ENCODE results near the gene YJU2. TPM values are rescaled to one million over a fixed set of nuclear protein-coding genes. Genes with fewer than 3 reads are reported as not detected.

YJU2 gene
- total and polyA plus RNA-seq, 9 donors, result 18.4 to 33.1 (median 21.5) TPM

DNA sequence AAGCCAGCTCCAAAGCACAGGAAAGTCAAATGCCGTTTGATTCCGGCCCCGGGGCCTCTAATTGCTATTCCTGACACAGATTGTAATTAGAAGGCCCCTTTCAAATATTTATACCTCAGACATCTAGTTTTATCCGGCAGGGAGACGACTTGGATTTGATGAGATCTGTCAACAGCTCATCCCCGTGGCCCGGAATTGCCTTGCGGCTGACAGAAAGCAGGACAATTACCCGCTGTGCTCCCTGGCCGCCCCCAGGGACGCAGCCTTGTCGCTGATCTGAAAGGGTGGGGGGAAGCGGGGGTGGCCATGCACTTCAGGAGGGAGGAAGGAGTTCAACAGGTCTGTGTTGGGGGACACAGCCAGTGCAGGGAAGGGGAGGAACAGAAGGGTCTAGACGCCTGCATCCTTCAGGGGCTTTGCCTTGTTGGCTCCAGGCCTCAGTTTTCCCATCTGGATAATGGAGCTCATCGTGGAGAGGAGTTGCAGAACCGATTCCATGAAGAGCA is 30.4 kb downstream of the YJU2 start:
- TF ChIP-seq EP300 (IDR thresholded peaks at IDR 0.05) (no peak), POLR2A (IDR thresholded peaks at IDR 0.05) (no peak)
- TF ChIP-seq, protein P1, sequence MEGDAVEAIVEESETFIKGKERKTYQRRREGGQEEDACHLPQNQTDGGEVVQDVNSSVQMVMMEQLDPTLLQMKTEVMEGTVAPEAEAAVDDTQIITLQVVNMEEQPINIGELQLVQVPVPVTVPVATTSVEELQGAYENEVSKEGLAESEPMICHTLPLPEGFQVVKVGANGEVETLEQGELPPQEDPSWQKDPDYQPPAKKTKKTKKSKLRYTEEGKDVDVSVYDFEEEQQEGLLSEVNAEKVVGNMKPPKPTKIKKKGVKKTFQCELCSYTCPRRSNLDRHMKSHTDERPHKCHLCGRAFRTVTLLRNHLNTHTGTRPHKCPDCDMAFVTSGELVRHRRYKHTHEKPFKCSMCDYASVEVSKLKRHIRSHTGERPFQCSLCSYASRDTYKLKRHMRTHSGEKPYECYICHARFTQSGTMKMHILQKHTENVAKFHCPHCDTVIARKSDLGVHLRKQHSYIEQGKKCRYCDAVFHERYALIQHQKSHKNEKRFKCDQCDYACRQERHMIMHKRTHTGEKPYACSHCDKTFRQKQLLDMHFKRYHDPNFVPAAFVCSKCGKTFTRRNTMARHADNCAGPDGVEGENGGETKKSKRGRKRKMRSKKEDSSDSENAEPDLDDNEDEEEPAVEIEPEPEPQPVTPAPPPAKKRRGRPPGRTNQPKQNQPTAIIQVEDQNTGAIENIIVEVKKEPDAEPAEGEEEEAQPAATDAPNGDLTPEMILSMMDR (IDR thresholded peaks at IDR 0.05), result no peak

DNA sequence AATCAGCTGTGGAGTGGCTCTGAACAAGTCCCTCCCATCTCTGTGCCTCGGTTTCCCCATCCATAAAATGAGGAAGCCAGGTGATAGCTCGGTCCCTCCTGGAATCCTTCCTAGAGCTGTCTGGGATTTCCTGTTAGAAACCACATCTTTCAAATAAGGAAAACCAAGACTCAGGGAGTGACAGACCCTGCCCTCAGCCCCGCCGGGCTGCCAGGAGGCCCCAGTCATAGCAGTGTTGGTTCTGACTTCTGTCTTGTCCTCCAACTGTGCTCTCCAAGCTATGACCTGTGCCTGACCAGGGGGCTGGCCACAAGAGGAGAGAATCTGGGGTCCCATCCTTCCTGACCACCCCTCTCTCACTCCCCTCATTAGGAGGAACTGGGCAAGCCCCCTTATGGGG is 31.1 kb downstream of the YJU2 start:
- no peaks in the 10 kb centered on the region for H3K9me3 ChIP-seq
- intact Hi-C loops (cut with DNase I), result no loop called here
- H3K27me3 ChIP-seq, result no peaks in the 10 kb centered on the region
- no peak overlapping the region for H3K27ac ChIP-seq
- WGBS, 3 donors, result 36 to 54% (median 43%) methylated on average over 4 of the region's 4 CpGs
- H3K4me1 ChIP-seq (ENCODE audit: insufficient read depth), result peaks cover 3% of the 10 kb centered on the region
- H3K36me3 ChIP-seq, result no peaks in the 10 kb centered on the region
- no peak overlapping the region for H3K4me3 ChIP-seq
- no peak for DNase-seq
- no peak for TF ChIP-seq EP300 (IDR thresholded peaks at IDR 0.05)
- TF ChIP-seq, protein P1 (IDR thresholded peaks at IDR 0.05), result no peak
- TF ChIP-seq POLR2A (IDR thresholded peaks at IDR 0.05), result no peak

More for the DNA sequence above, 30.4 kb downstream of the YJU2 start:
- WGBS, 3 donors, result 38 to 50% (median 44%) methylated on average over 16 of the region's 16 CpGs
- no peak overlapping the region for H3K27ac ChIP-seq
- H3K4me3 ChIP-seq, result no peak overlapping the region
- no peak for DNase-seq
- no peaks in the 10 kb centered on the region for H3K9me3 ChIP-seq
- H3K4me1 ChIP-seq (ENCODE audit: insufficient read depth), result peaks cover 3% of the 10 kb centered on the region
- intact Hi-C loops (cut with DNase I), result no loop called here
- no peaks in the 10 kb centered on the region for H3K27me3 ChIP-seq
- H3K36me3 ChIP-seq, result no peaks in the 10 kb centered on the region

DNA sequence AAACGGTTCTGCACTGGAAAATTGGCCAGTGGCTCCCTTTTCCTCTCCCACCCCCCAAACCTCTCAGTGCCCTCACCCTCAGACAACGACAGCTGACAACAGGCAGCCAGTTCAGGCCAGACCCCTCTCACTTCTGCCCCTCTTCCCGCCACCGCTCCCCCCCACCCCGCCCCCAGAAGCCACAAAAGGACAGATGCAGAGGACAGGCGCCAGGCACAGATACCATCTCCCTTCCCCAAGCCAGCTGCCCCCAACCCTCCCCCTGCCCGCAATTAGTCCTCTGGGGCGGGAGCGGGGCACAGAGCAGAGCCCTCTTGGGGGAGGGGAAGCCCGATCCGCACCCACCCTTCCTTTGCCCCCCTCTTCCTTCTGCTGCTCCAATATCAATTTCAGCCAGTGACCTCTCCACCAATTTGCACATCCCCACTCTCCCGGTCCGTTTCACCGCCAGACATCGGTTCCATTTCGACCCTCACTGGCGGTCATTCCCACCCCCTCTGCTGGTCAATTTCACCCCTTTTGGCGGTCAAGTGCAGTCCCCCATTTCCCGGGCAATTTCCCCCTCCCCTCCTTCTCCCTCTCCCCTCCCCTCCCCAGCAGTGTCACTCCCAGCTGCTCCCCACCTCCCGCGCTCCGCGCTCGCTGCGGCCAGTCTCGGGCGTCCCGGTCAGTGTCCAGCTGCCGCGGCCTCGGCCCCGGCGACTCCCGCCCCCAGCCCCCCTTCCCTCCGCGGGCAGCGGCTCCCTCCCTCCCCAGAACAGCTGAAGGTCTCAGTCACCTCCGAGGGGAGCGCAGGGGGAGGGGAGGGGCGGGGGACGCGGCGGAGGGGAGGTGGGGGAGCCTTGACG is 31.8 kb downstream of the YJU2 start, which contains the start of gene SHD:
Gene SHD, plus strand, starts transcription at position 848 of the 848 bp plus-strand sequence. CDS start 798 bp downstream, outside the sequence.
- WGBS, 3 donors, result 3 to 5% (median 4%) methylated on average over 32 to 44 of the region's 44 CpGs
- peaks cover 3% of the 10 kb centered on the region for H3K4me1 ChIP-seq (ENCODE audit: insufficient read depth)
- H3K36me3 ChIP-seq, result no peaks in the 10 kb centered on the region
- intact Hi-C loops (cut with DNase I), result no loop called here
- DNase-seq, result no peak
- peak within 1 kb of the TSS; percentile 24 for H3K4me3 ChIP-seq
- H3K9me3 ChIP-seq, result no peaks in the 10 kb centered on the region
- no peak within 1 kb of the TSS for H3K27ac ChIP-seq
- TF ChIP-seq EP300 (IDR thresholded peaks at IDR 0.05), result no peak
- no peak for TF ChIP-seq POLR2A (IDR thresholded peaks at IDR 0.05)
- TF ChIP-seq, protein P1 (IDR thresholded peaks at IDR 0.05), result no peak
- H3K27me3 ChIP-seq, result no peaks in the 10 kb centered on the region

DNA sequence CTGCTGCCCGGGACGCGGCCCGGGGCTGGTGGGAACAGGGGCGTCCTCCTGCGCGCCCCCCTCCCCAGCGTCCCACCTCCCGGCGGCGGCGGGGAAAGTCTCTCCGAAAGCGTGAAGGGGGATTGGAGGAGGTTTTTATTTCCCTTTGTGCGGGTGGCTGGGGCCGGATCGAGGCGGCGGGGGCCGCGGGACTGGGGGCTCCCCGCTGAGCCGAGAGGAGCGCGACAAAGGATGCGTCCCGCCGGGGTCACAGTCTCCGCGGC is 32.3 kb downstream of the YJU2 start:
- no peak for DNase-seq
- TF ChIP-seq, protein P1 (IDR thresholded peaks at IDR 0.05), result no peak
- TF ChIP-seq EP300 (IDR thresholded peaks at IDR 0.05) (no peak), POLR2A (IDR thresholded peaks at IDR 0.05) (no peak)
- 0 to 1% (median 0%) methylated on average over 16 to 30 of the region's 30 CpGs for WGBS, 3 donors
- Histone ChIP-seq H3K27me3 (no peaks in the 10 kb centered on the region), H3K4me1 (ENCODE audit: insufficient read depth) (peaks cover 3% of the 10 kb centered on the region), H3K9me3 (no peaks in the 10 kb centered on the region), H3K36me3 (no peaks in the 10 kb centered on the region), H3K4me3 (peak overlapping the region; percentile 24), H3K27ac (no peak overlapping the region)
- intact Hi-C loops (cut with DNase I), result no loop called here
